ENCODE measurements around the gene MRPS6.

Gene MRPS6

GRCh38 chr21:34133392-34133791 is 60.0 kb downstream of the MRPS6 start:
- Histone ChIP-seq H3K4me3 (ENCODE audit: low read length) (no peak overlapping the region), H3K79me2 (ENCODE audit: control insufficient read depth, low read length) (peaks cover 86% of the 10 kb centered on the region), H3K9me2 (replicated peaks; ENCODE audit: control insufficient read depth, low read length) (no peaks in the 10 kb centered on the region), H3K27ac (ENCODE audit: low read depth, low read length) (no peak overlapping the region), H3F3A (ENCODE audit: control insufficient read depth, insufficient read depth) (no peaks in the 10 kb centered on the region), H3K9me3 (ENCODE audit: control insufficient read depth, insufficient read depth, low read length) (no peaks in the 10 kb centered on the region), H3K4me2 (ENCODE audit: low read length) (no peak overlapping the region), H3K36me3 (ENCODE audit: control insufficient read depth, low read length) (peaks cover 55% of the 10 kb centered on the region), H4K20me1 (ENCODE audit: control insufficient read depth, insufficient read depth, low read depth, low read length) (no peaks in the 10 kb centered on the region), H3K27me3 (ENCODE audit: control insufficient read depth, low read length) (no peaks in the 10 kb centered on the region), H3K4me1 (ENCODE audit: control insufficient read depth, low read length) (no peaks in the 10 kb centered on the region)
- no peak for TF ChIP-seq CTCF (IDR thresholded peaks at IDR 0.05; ENCODE audit: low read depth, low read length, poor library complexity, severe bottlenecking)

- H3K79me2 ChIP-seq (ENCODE audit: control insufficient read depth, low read length): peaks cover 84% of the 10 kb centered on the region
- no peaks in the 10 kb centered on the region for H3F3A ChIP-seq (ENCODE audit: control insufficient read depth, insufficient read depth)
- H3K27me3 ChIP-seq (ENCODE audit: control insufficient read depth, low read length): no peaks in the 10 kb centered on the region
- no peaks in the 10 kb centered on the region for H3K4me1 ChIP-seq (ENCODE audit: control insufficient read depth, low read length)
- H3K9me2 ChIP-seq (replicated peaks; ENCODE audit: control insufficient read depth, low read length): no peaks in the 10 kb centered on the region
- no peak for TF ChIP-seq CTCF (IDR thresholded peaks at IDR 0.05; ENCODE audit: low read depth, low read length, poor library complexity, severe bottlenecking)
- TF ChIP-seq EZH2phosphoT487 (IDR thresholded peaks at IDR 0.05; ENCODE audit: borderline replicate concordance, low read length): no peak
- H3K4me3 ChIP-seq (ENCODE audit: low read length): no peak overlapping the region
- H3K9me3 ChIP-seq (ENCODE audit: control insufficient read depth, insufficient read depth, low read length): no peaks in the 10 kb centered on the region
- H4K20me1 ChIP-seq (ENCODE audit: control insufficient read depth, insufficient read depth, low read depth, low read length): no peaks in the 10 kb centered on the region
- H3K27ac ChIP-seq (ENCODE audit: low read depth, low read length): no peak overlapping the region
- no peak overlapping the region for H3K4me2 ChIP-seq (ENCODE audit: low read length)
- H3K36me3 ChIP-seq (ENCODE audit: control insufficient read depth, low read length): peaks cover 55% of the 10 kb centered on the region
These were observed 60.4 kb downstream of the MRPS6 start for GRCh38 chr21:34133802-34134201.

- H3K27ac ChIP-seq (ENCODE audit: low read depth, low read length): no peak overlapping the region
- H3K4me1 ChIP-seq (ENCODE audit: control insufficient read depth, low read length): no peaks in the 10 kb centered on the region
- no peak overlapping the region for H3K4me3 ChIP-seq (ENCODE audit: low read length)
- H3K36me3 ChIP-seq (ENCODE audit: control insufficient read depth, low read length): peaks cover 49% of the 10 kb centered on the region
- H4K20me1 ChIP-seq (ENCODE audit: control insufficient read depth, insufficient read depth, low read depth, low read length): no peaks in the 10 kb centered on the region
- TF ChIP-seq CTCF (IDR thresholded peaks at IDR 0.05; ENCODE audit: low read depth, low read length, poor library complexity, severe bottlenecking): no peak
- TF ChIP-seq EZH2phosphoT487 (IDR thresholded peaks at IDR 0.05; ENCODE audit: borderline replicate concordance, low read length): no peak
- no peaks in the 10 kb centered on the region for H3K9me3 ChIP-seq (ENCODE audit: control insufficient read depth, insufficient read depth, low read length)
- H3K4me2 ChIP-seq (ENCODE audit: low read length): no peak overlapping the region
- peaks cover 82% of the 10 kb centered on the region for H3K79me2 ChIP-seq (ENCODE audit: control insufficient read depth, low read length)
- no peaks in the 10 kb centered on the region for H3K9me2 ChIP-seq (replicated peaks; ENCODE audit: control insufficient read depth, low read length)
- no peaks in the 10 kb centered on the region for H3K27me3 ChIP-seq (ENCODE audit: control insufficient read depth, low read length)
- H3F3A ChIP-seq (ENCODE audit: control insufficient read depth, insufficient read depth): no peaks in the 10 kb centered on the region
These were observed 62.0 kb downstream of the MRPS6 start for GRCh38 chr21:34135330-34135729.

- Histone ChIP-seq H3K4me1 (ENCODE audit: control insufficient read depth, low read length) (no peaks in the 10 kb centered on the region), H3K36me3 (ENCODE audit: control insufficient read depth, low read length) (peaks cover 34% of the 10 kb centered on the region), H3K4me3 (ENCODE audit: low read length) (no peak overlapping the region), H3F3A (ENCODE audit: control insufficient read depth, insufficient read depth) (no peaks in the 10 kb centered on the region), H3K9me2 (replicated peaks; ENCODE audit: control insufficient read depth, low read length) (no peaks in the 10 kb centered on the region), H3K9me3 (ENCODE audit: control insufficient read depth, insufficient read depth, low read length) (no peaks in the 10 kb centered on the region), H3K27ac (ENCODE audit: low read depth, low read length) (no peak overlapping the region), H3K27me3 (ENCODE audit: control insufficient read depth, low read length) (no peaks in the 10 kb centered on the region), H3K79me2 (ENCODE audit: control insufficient read depth, low read length) (peaks cover 38% of the 10 kb centered on the region), H3K4me2 (ENCODE audit: low read length) (no peak overlapping the region), H4K20me1 (ENCODE audit: control insufficient read depth, insufficient read depth, low read depth, low read length) (no peaks in the 10 kb centered on the region)
- TF ChIP-seq CTCF (IDR thresholded peaks at IDR 0.05; ENCODE audit: low read depth, low read length, poor library complexity, severe bottlenecking): no peak
- no peak for TF ChIP-seq EZH2phosphoT487 (IDR thresholded peaks at IDR 0.05; ENCODE audit: borderline replicate concordance, low read length)
These were observed 68.0 kb downstream of the MRPS6 start for GRCh38 chr21:34141373-34141772.
